HEK293 (cell line): ENCODE results near the gene GUSB.

ENCODE experiments used
- CTCF ChIA-PET: fragments of 350-600 bp; formaldehyde crosslinking; extraction: SDS; loops from one replicate; lab custom pipeline; 2021; ENCODE audit warnings: antibody characterized with exemption; lab: Yijun Ruan, JAX
- POLR2A ChIA-PET: fragments of 300-600 bp; formaldehyde crosslinking; extraction: SDS; loops from one replicate; lab custom pipeline; 2020; ENCODE audit warnings: antibody characterized with exemption, inconsistent platforms; lab: Yijun Ruan, JAX
- H3K27ac ChIP-seq: fragments of 200-500 bp; sonication (Bioruptor generic); 2 replicates; pipeline ENCODE4 v1.5.1; 2014; ENCODE audit warnings: low read depth, low read length, control low read depth, inconsistent platforms; ENCODE audit errors: extremely low read depth
- H3K36me3 ChIP-seq, 2 experiments: fragments of 200-500 bp in 1 of 2; sonication (Bioruptor generic) in 1 of 2; 1 replicate in 1 of 2; 2 replicates in 1 of 2; pipeline ENCODE4 v1.5.1; 2014 to 2017; ENCODE audit warnings: inconsistent platforms in 2 of 2, low read length in 2 of 2; ENCODE audit not compliant: control insufficient read depth in 2 of 2, insufficient read depth in 1 of 2
- H3K4me1 ChIP-seq: fragments of 200-500 bp; sonication (Bioruptor generic); 2 replicates; pipeline ENCODE4 v1.5.1; 2014; ENCODE audit warnings: mild to moderate bottlenecking, low read length, inconsistent platforms; ENCODE audit not compliant: control insufficient read depth, insufficient read depth
- H3K4me3 ChIP-seq: 2 replicates; pipeline ENCODE4 v1.5.1; 2011; ENCODE audit warnings: low read depth, mild to moderate bottlenecking, control low read depth, low read length, moderate library complexity
- H3K9me3 ChIP-seq: fragments of 200-500 bp; sonication (Bioruptor generic); 2 replicates; pipeline ENCODE4 v1.5.1; 2014; ENCODE audit warnings: low read depth, low read length, inconsistent platforms; ENCODE audit not compliant: control insufficient read depth, insufficient read depth
- BCL11A ChIP-seq: fragments of 450-650 bp; formaldehyde crosslinking; IDR thresholded peaks from 2 replicates; pipeline ENCODE4 v1.5.1; 2016; ENCODE audit warnings: low read depth, missing biosample characterization, missing genetic modification characterization
- GLI4 ChIP-seq: fragments of 450-650 bp; formaldehyde crosslinking; IDR thresholded peaks from 2 replicates; pipeline ENCODE4 v1.5.1; 2016; ENCODE audit warnings: missing biosample characterization, missing genetic modification characterization
- HOXA7 ChIP-seq: sonication (generic); formaldehyde crosslinking; IDR thresholded peaks from 2 replicates; pipeline ENCODE4 v1.8.1; 2022; ENCODE audit warnings: missing genetic modification reagents, borderline replicate concordance
- HOXD13 ChIP-seq: sonication (generic); formaldehyde crosslinking; IDR thresholded peaks from 2 replicates; pipeline ENCODE4 v1.8.0; 2022; ENCODE audit warnings: missing genetic modification reagents, borderline replicate concordance
- ZBTB10 ChIP-seq: fragments of 450-650 bp; formaldehyde crosslinking; IDR thresholded peaks from 2 replicates; pipeline ENCODE4 v1.5.1; 2016; ENCODE audit warnings: missing biosample characterization, missing genetic modification characterization
- ZBTB21 ChIP-seq: fragments of 450-650 bp; formaldehyde crosslinking; IDR thresholded peaks from 2 replicates; pipeline ENCODE4 v1.5.1; 2017; ENCODE audit warnings: missing biosample characterization, missing genetic modification characterization
- ZNF112 ChIP-seq: fragments of 450-650 bp; formaldehyde crosslinking; IDR thresholded peaks from 2 replicates; pipeline ENCODE4 v1.5.0; 2017; ENCODE audit warnings: missing biosample characterization, missing genetic modification characterization
- ZNF121 ChIP-seq: fragments of 450-650 bp; formaldehyde crosslinking; IDR thresholded peaks from 2 replicates; pipeline ENCODE4 v1.5.1; 2016; ENCODE audit warnings: missing biosample characterization, missing genetic modification characterization
- ZNF132 ChIP-seq: fragments of 450-650 bp; formaldehyde crosslinking; IDR thresholded peaks from 2 replicates; pipeline ENCODE4 v1.5.1; 2017; ENCODE audit warnings: missing biosample characterization, missing genetic modification characterization, borderline replicate concordance
- ZNF138 ChIP-seq: fragments of 450-650 bp; formaldehyde crosslinking; IDR thresholded peaks from 2 replicates; pipeline ENCODE4 v1.5.1; 2016; ENCODE audit warnings: missing biosample characterization, missing genetic modification characterization, borderline replicate concordance
- ZNF2 ChIP-seq: fragments of 450-650 bp; formaldehyde crosslinking; IDR thresholded peaks from 2 replicates; pipeline ENCODE4 v1.5.1; 2016; ENCODE audit warnings: missing biosample characterization, missing genetic modification characterization
- ZNF266 ChIP-seq: fragments of 450-650 bp; formaldehyde crosslinking; IDR thresholded peaks from 2 replicates; pipeline ENCODE4 v1.5.1; 2016; ENCODE audit warnings: missing biosample characterization, missing genetic modification characterization, low read depth
- ZNF324 ChIP-seq: fragments of 450-650 bp; formaldehyde crosslinking; IDR thresholded peaks from 2 replicates; pipeline ENCODE4 v1.5.1; 2016; ENCODE audit warnings: missing biosample characterization, missing genetic modification characterization
- ZNF391 ChIP-seq: fragments of 450-650 bp; formaldehyde crosslinking; IDR thresholded peaks from 2 replicates; pipeline ENCODE4 v1.5.1; 2016; ENCODE audit warnings: low read depth, missing biosample characterization, missing genetic modification characterization, borderline replicate concordance
- ZNF433 ChIP-seq: fragments of 450-650 bp; formaldehyde crosslinking; IDR thresholded peaks from 2 replicates; pipeline ENCODE4 v1.5.1; 2016; ENCODE audit warnings: missing biosample characterization, missing genetic modification characterization, low read depth
- ZNF501 ChIP-seq: fragments of 450-650 bp; formaldehyde crosslinking; IDR thresholded peaks from 2 replicates; pipeline ENCODE4 v1.5.1; 2016; ENCODE audit warnings: missing biosample characterization, missing genetic modification characterization
- ZNF510 ChIP-seq: fragments of 450-650 bp; formaldehyde crosslinking; IDR thresholded peaks from 2 replicates; pipeline ENCODE4 v1.5.1; 2018; ENCODE audit warnings: mild to moderate bottlenecking, missing genetic modification characterization, missing biosample characterization; ENCODE audit not compliant: insufficient replicate concordance
- ZNF521 ChIP-seq: fragments of 450-650 bp; formaldehyde crosslinking; IDR thresholded peaks from 2 replicates; pipeline ENCODE4 v1.5.1; 2017; ENCODE audit warnings: missing biosample characterization, mild to moderate bottlenecking, missing genetic modification characterization
- ZNF596 ChIP-seq: fragments of 450-650 bp; IDR thresholded peaks from 2 replicates; pipeline ENCODE4 v1.5.0; 2018; ENCODE audit warnings: missing biosample characterization, mild to moderate bottlenecking, missing genetic modification characterization, moderate library complexity
- ZNF624 ChIP-seq: fragments of 450-650 bp; formaldehyde crosslinking; IDR thresholded peaks from 2 replicates; pipeline ENCODE4 v1.5.1; 2017; ENCODE audit warnings: missing biosample characterization, missing genetic modification characterization
- ZNF626 ChIP-seq: fragments of 450-650 bp; sonication (Bioruptor Pico); formaldehyde crosslinking; IDR thresholded peaks from 2 replicates; pipeline ENCODE4 v1.5.1; 2018; ENCODE audit warnings: missing biosample characterization, missing genetic modification characterization, inconsistent platforms
- ZNF785 ChIP-seq: fragments of 450-650 bp; formaldehyde crosslinking; IDR thresholded peaks from 2 replicates; pipeline ENCODE4 v1.5.1; 2016; ENCODE audit warnings: missing biosample characterization, missing genetic modification characterization
- TF ChIP-seq, protein P1 (sequence below): fragments of 450-650 bp; formaldehyde crosslinking; IDR thresholded peaks from 2 replicates; pipeline ENCODE4 v1.5.1; 2016; ENCODE audit warnings: missing biosample characterization, missing genetic modification characterization
- TF ChIP-seq, protein P2 (sequence below): fragments of 450-650 bp; formaldehyde crosslinking; IDR thresholded peaks from 2 replicates; pipeline ENCODE4 v1.5.1; 2016; ENCODE audit warnings: missing biosample characterization, missing genetic modification characterization

GUSB gene

GRCh38 chr7:65924193-65924592, 57.8 kb downstream of the GUSB start (continued):
- no peak for TF ChIP-seq ZNF521 (tag by site-specific recombination)
- TF ChIP-seq ZNF433 = no peak
- TF ChIP-seq ZNF138 = no peak
- TF ChIP-seq ZNF266 = no peak
- no peak for TF ChIP-seq ZNF596
- no peak for TF ChIP-seq ZNF121 (tag by site-specific recombination)
- no peak for TF ChIP-seq ZNF132
- no peak for TF ChIP-seq ZNF2 (tag by site-specific recombination)
- no peak for TF ChIP-seq BCL11A (tag by site-specific recombination)
- TF ChIP-seq, all 188 proteins: peak for 0

GRCh38 chr7:65923316-65923715, 58.7 kb downstream of the GUSB start:
- H3K4me1 ChIP-seq = no peaks in the 10 kb centered on the region
- H3K9me3 ChIP-seq = no peaks in the 10 kb centered on the region
- no peak overlapping the region for H3K27ac ChIP-seq
- POLR2A ChIA-PET = interaction anchor here (0.7 kb wide), 1 partner anchor 616 kb away, joined by 4 read pairs; no protein-coding TSS in a partner anchor
- no peaks in the 10 kb centered on the region for H3K36me3 ChIP-seq
- no peak overlapping the region for H3K4me3 ChIP-seq
- no peak for TF ChIP-seq ZNF624
- no peak for TF ChIP-seq HOXA7 (CRISPR knock-in tag)
- no peak for TF ChIP-seq GLI4
- CTCF ChIA-PET = no interaction called here

GRCh38 chr7:65915921-65916657, 65.9 kb downstream of the GUSB start:
- no peak for TF ChIP-seq ZNF501
- no peak for TF ChIP-seq ZNF626 (tag by site-specific recombination)
- TF ChIP-seq, protein P1, sequence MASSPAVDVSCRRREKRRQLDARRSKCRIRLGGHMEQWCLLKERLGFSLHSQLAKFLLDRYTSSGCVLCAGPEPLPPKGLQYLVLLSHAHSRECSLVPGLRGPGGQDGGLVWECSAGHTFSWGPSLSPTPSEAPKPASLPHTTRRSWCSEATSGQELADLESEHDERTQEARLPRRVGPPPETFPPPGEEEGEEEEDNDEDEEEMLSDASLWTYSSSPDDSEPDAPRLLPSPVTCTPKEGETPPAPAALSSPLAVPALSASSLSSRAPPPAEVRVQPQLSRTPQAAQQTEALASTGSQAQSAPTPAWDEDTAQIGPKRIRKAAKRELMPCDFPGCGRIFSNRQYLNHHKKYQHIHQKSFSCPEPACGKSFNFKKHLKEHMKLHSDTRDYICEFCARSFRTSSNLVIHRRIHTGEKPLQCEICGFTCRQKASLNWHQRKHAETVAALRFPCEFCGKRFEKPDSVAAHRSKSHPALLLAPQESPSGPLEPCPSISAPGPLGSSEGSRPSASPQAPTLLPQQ (tag by site-specific recombination) = no peak
- no peak for TF ChIP-seq ZNF510 (tag by site-specific recombination)
- TF ChIP-seq ZNF132 = no peak
- no peak for TF ChIP-seq ZNF785 (tag by site-specific recombination)
- TF ChIP-seq, protein P2, sequence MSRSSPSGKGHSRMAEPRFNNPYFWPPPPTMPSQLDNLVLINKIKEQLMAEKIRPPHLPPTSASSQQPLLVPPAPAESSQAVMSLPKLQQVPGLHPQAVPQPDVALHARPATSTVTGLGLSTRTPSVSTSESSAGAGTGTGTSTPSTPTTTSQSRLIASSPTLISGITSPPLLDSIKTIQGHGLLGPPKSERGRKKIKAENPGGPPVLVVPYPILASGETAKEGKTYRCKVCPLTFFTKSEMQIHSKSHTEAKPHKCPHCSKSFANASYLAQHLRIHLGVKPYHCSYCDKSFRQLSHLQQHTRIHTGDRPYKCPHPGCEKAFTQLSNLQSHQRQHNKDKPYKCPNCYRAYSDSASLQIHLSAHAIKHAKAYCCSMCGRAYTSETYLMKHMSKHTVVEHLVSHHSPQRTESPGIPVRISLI = no peak
- TF ChIP-seq ZNF324 (tag by site-specific recombination) = no peak
- TF ChIP-seq ZBTB10 (tag by site-specific recombination) = no peak
- TF ChIP-seq ZNF112 (tag by site-specific recombination) = no peak
- TF ChIP-seq ZNF391 (tag by site-specific recombination) = no peak
- no peak for TF ChIP-seq ZBTB21 (tag by site-specific recombination)
- TF ChIP-seq HOXD13 (CRISPR knock-in tag) = no peak
- H3K9me3 ChIP-seq = no peaks in the 10 kb centered on the region
- no peaks in the 10 kb centered on the region for H3K36me3 ChIP-seq
- H3K27ac ChIP-seq = no peak overlapping the region
- no peak overlapping the region for H3K4me3 ChIP-seq
- CTCF ChIA-PET = no interaction called here
- no peaks in the 10 kb centered on the region for H3K4me1 ChIP-seq
- POLR2A ChIA-PET = no interaction called here
